GM12874 (cell line): ENCODE measurements around the gene PKD1L1.

ENCODE experiments used
- CTCF ChIP-seq: IDR thresholded peaks from 2 replicates; pipeline ENCODE4 v1.5.1; 2011; ENCODE audit warnings: low read depth, mild to moderate bottlenecking, control low read depth, low read length, moderate library complexity; ENCODE audit not compliant: insufficient read depth

The PKD1L1 gene

GRCh38 chr7:47912332-47912731, 35.9 kb downstream of the PKD1L1 start:
- TF ChIP-seq CTCF, result no peak

GRCh38 chr7:47908720-47909119, 39.5 kb downstream of the PKD1L1 start:
- no peak for TF ChIP-seq CTCF

- TF ChIP-seq CTCF, result no peak
These were observed 40.2 kb downstream of the PKD1L1 start for GRCh38 chr7:47907981-47908616.

GRCh38 chr7:47906883-47907282, 41.4 kb downstream of the PKD1L1 start:
- TF ChIP-seq CTCF, result no peak

- TF ChIP-seq CTCF, result no peak
These were observed 43.0 kb downstream of the PKD1L1 start for GRCh38 chr7:47905076-47905920.

- no peak for TF ChIP-seq CTCF
These were observed 46.3 kb downstream of the PKD1L1 start for GRCh38 chr7:47902013-47902412.

- TF ChIP-seq CTCF, result no peak
These were observed 46.7 kb downstream of the PKD1L1 start for GRCh38 chr7:47901542-47901941.
